Activated CD8-positive, alpha-beta memory T cell treated with anti-CD3 and anti-CD28 coated beads for 4 hours (primary cell): ENCODE data around the gene TBRG4.

Experiments used
- DNase-seq, 2 donors: peaks; one replicate each; pipeline ENCODE4 v3.0.0-alpha.2; 2020; ENCODE audit warnings: low read depth in 2 of 2

The TBRG4 gene

DNA sequence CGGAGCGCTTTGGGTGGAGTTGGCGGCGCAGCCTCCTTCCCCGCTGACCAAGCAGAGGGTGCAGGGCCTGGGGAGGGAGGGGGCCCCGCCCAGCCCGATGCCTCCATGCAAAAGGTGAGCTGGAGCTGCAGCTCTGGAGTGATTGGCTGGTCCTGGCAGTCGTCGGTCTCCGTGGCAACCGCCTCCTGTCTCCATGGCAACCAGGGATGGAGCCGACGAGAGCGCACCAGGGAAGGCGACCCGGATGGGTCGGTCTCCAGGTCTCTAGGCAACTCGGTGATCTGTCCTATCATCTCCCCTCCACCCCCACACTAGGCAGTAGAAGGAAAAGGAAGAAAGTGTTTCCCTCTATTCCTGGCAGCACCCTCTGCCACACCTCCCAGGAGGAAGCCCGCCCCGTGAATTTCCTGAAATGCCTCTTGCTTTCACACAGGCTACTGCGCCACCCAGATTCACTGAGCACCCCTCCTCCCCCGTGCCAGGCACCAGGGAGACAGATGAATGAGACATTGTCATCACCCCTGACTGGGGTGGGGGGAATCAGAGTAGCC, 22.1 kb downstream of the TBRG4 start:
- peak in 1 of 2 donors; percentile 42 for DNase-seq

DNA sequence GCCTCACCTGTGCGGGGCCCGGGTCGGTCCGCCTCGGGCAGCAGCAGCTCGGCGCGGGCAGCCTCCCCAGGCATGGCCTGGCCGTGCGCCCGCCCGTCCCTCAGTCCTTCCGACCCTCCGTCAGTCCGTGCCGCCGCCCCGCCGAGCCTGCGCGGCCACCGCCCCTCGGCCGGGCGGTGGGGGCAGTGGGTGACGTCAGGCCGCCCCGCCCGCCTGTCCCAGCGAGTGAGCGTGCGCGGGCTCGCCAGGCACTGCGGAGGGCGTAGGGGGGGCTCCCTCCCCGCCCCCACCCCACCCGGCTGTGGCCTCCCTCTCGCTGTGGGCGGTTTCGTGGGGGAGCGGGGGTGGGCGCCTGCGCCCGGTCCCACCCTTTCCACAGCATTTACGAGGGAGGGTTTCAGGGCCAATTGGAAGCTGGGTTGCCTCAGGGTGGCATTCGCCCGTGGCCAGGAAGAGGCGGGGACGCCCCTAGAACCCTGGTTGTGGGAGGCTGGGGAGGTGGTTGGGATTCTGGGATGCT, 22.6 kb downstream of the TBRG4 start, which contains the start of gene NACAD:
Gene NACAD (minus strand): TSS at position 149 of the 520 bp plus-strand sequence. CDS start 75 bp downstream, at position 74.
- no peak for DNase-seq

DNA sequence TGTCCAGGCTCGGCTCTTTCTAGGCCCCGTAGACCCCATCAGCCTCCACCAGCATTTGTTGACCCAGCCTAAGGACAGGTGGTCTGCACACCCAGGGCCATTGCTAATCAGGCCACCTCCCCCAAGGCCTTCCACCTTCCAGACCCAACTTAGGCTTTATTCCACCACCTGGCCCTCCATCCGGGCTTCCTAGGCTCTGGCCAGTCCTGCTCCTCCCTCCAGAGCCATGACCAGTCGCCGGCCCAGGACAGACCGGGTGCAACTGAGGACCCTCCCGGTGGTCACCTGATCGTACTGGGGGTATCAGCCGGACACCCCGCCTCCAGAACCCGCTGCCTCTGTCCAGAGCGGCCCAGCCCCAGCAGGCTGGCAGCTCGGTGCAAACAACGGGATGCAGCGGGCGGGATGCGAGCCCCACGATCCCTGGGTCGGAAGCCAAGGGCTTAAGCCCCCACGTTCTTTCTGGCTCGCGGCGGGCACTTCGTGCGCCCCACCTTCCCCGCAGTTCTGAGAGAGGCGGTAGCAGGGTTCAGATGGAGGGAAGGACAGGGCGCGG, 23.3 kb downstream of the TBRG4 start:
- no peak for DNase-seq

DNA sequence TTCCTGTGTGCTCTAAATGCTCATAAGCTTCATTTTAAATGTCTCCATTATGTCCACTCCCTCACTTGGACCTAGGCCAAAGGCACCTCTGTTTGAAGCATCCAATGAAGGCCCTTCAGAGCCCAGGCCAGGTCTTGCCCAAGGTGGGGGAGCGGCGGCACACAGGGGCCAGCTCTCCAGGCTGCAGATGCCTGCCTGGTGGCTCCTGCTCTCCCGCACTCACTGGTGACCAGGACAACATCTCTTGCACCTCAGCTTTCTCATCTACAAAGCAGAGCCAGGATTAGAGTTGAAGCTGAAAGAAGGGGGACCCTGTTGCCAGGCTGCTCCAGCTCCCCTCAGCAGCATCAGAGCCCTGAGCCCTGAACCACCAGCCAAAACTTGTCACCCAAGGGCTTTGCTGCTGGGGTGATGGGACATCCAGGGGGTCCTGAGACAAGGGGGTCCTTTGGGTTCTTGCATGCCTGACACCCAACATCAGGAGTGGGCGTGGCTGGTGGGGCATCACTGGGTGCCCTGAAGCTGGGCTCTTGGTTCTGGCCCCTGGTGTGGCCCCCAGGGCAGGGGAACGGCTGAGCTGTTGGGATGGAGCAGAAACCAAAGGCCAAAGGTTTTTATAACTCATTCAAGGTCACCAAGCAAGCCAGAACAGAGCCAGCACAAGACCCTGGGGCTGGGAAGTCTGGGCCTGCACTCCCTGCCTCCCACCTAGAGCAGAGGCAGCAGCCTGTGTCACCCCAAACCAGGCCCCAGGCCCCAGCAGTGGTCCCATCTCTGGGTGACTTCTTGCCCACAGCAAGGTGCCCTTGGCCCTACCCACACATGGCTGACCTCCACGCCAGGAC, 24.0 kb downstream of the TBRG4 start:
- DNase-seq, result no peak

DNA sequence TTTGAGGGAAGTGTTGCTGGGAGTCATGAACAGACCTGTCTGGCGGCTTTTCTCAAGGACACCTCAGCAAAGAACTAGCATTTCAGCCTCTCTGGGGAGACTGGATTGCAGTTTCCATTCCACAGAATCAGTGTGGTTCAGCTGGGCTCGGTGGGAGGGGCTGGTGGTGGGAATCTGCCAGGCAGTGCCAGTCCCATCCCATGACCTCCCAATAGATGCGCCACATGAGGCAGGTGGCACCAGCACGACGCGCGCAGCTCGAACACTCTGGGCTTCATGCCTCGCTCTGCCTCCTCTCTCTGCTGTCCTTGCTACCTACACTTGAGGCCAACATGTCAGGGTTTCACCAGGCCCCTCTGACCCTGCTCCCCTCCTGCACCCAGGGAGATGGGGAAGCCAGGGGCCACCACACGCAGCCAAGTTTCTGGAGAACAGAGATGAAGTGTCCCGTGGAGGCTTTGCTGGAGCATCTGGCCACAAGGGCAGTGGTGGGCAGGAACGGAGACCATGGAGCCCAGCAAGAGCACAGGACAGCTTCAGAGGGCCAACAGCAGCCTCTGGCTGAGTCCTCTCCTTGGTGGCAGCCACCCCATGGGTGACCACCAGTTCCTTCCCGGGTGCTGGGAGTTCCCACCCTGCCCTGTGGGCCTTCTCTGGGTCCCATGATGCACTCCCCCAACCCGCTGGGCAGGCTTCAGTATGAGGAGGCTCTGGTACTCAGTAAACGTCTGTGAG, 25.0 kb downstream of the TBRG4 start:
- no peak for DNase-seq

DNA sequence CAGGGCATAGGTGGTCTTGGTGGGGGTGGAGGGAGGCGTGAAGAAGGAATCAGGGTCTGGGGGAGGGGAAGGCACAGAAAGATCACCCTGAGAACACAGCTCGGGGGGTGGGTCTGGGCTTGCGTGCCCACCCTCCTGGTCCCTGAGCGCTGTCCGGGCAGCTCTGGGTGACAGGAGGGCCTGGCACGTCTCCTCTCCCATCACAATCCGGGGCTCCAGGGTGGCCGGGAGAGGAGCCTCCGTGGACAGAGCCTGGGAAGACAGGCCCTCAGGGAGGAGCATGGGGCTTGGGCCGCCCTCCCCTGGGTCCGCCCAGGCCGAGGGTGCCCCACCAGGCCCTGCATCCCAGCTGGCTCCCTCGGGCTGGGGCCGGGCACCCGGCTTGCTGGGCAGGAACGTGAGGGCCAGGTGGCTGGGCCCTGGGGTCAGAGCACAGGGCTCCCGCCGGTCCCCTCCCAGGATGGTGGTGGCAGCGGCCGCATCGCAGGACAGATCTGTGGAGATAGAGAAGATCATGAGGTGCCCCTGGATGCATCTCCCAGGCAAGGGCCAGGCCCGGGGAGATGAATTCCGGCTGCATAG, 25.8 kb downstream of the TBRG4 start:
- no peak for DNase-seq

DNA sequence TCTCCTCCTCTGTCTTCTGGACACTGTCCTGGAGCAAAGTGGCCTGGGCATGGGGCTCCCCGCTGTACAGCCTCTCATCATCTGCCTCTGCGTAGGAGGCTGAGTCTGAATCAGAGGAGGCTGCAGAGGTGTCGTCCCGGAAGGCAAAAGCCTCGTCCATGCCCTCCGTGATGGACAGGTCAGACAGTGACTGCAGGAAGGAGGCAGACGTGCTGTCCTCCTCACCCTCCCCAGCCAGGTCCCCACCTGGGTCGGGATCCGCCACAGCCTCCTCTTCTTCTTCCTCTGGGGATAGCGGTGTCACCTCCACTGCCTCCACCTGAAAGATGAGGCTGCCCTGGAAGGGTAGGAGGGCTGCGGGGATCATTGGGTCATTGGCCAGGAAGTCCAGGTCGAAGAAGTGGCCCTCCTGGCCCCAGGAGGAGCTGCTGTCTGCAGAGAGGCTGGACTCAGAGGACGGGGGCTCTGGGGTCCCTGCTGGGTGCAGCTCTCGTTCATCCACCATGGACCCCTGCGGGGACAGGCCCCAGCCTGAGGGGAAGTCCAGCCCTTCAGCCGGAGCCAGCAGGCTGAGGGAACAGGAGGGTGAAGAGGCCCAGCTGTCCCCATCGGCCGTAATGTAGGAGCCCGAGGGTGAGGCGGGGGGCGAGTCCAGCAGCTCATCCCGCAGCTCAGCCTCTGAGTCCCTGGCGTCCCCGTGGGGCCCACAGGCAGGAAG, 26.4 kb downstream of the TBRG4 start:
- DNase-seq, result no peak

DNA sequence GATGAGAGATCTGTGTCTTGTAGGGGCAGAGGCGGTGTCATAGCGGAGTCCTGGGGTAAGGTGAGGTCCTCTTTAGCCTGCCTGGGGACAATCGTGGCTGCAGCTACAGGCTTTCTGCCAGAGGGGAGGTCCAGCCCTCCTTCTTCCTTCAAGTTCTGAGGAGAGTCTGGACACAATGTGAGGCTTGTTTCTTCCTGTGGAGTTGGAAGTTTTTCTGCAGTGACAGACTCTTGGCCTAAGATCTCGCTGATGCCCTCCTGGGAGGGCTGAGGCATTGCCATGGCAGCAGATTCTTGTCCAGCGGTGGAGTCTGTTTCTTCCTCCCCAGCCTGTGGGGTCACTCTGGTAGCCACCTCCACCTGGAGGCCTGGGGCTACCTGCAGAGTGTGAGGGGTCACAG, 27.2 kb downstream of the TBRG4 start:
- DNase-seq, result no peak

DNA sequence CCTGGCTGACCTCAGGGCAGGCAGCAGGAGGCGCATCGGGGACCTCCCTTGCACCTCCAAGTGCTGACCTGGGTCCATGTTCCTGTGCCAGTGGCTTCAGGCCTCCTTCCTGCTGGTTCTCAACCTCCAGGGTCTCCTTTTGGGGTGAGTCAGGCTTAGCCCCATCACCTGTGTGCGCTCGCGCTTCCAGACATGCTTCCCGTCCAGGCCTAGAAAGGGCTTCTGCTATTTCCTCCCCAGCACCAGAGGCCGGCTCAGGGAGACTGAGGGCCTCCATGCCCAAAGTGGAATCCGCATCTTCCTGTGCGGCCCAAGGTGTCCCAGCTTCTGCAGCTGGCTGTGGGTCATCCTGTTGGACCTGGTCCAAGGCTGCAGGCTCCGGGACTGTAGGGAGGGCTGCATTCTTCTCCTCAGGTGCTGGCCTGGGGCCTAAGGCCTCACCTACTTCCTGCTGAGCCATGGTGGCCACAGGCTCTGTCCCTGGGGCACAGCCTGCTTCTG, 28.6 kb downstream of the TBRG4 start:
- DNase-seq, result no peak

DNA sequence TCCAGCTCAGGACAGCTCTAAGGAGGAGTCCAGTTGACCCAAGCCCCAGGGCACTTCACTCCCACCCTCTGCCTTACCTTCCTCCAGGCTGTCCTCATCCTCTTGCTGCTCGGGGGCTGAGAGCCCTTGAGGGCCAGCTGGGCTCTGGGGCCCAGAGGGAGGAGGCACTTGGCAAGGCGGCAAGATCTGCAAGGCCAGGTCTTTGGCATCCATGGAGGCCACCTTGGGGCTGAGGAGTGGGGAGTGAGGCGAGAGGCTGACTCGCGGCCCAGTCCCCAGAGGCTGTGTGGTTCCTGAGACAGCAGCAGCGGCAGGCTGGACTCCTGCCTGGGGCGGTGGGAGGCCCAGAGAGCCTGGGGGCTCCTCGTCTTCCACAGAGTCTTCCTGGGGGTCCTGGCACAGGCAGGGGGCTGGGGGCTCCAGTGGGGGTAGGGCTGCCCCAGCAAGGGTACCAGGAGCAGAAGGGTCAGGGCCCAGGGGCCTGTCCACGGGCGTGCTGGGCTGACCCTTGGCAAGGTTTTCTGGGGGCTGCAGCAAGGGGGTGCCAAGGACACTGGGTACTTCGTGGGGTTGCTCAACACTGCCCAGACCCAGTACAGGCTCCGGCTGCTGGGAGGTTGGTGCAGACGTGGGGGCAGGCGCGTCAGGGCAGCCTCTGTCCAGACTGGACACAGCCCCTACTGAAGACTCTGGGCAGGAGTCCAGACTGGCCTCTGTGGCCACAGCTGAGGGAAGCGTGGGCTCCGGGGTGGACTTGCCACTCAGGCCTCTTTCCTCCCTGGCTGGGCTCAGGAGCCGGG, 29.3 kb downstream of the TBRG4 start:
- DNase-seq, result no peak

DNA sequence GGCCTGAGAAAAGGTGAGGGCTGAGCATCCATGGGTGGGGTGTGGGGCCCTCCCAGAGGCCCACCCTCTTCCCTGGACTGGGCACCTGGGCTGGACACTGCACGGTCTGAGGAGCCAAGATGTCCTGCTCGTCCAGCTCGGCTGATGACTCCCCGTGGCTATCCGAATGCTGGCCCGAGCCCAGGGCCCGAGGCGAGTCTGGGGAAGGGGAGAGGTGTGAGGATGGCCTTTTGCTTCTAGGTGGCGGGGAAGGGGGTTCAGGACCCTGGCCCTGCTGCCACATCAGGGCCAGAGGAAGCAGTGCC, 29.9 kb downstream of the TBRG4 start:
- no peak for DNase-seq

DNA sequence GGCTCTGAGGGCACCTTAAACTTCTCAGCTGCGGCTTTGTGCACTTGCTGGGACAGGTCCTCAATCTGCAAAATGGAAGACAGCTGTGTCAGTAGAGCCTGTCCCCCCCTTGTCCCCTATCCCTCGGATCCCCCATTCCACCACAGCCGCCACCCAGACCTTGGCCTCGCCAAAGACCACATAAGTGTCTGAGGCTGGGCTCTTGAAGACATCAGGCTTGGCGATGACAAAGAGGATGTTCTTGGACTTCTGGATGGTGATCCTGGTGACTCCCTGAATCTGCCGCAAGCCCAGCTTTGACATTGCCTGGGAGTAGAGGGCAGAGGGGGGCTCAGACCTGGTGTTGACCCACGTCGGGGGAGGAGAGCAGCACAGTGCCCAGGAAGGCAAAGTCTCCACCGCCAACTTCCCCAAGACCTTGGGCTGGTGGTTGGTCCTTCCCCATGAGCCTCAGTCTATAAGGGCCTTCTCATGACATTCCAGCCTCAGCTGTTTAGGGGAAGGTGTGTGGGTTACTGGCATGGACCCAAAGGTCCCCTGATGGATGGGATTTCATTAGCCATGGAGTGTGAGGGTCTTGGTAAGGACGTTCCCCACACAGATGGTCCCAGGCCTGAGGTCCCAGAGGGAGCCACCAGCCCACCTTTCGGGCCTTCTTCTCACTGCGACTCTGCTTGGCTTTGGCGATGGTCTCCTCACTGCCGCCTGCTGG, 30.4 kb downstream of the TBRG4 start:
- DNase-seq, result no peak

DNA sequence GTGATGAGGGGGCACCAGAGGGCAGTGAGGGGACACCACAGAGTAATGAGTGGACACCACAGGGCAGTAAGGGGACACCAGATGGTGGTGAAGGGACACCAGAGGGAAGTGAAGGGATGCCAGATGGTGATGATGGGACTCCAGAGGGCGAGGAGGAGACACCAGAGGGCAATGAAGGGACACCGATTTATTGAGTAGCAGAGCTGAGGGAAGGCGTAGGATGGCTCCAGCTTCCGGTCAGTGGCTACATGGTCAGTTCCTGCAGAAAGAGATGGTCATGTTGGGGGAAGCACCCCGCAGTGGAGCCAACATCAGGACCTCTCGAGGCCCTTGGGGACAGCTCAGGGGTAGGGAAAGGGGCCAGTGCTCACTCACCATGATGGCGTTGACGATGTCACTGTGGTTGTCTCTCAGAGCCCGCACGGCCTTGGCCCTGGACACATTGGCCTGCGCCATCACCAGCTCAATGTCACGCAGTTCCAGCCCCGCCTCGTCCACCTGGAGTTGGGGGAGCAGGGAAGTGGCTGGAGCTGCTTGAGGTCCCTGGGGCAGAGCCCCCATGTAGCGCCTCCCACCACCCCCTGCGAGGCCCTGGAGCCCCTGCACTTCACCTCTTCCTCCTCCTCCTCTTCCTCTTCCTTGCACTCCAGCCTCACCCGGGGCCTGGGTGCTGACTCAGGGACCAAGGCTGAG, 31.1 kb downstream of the TBRG4 start:
- DNase-seq, result no peak

DNA sequence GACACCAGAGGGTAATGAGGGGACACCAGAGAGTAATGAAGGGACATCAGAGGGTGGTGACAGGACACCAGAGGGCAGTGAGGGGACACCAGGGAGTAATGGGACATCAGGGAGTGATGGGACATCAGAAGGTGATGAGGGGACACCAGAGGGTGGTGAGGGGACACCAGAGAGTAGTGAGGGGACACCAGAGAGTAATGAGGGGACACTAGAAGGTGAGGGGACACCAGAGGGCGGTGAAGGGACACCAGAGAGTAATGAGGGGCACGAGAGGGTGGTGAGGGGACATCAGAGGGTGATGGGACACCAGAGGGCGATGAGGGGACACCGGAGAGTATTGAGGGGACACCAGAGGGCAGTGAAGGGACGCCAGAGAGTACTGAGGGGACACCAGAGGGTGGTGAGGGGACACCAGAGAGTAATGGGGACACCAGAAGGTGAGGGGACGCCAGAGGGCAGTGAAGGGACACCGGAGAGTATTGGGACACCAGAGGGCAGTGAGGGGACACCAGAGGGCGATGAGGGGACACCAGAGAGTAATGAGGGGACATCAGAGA, 33.3 kb downstream of the TBRG4 start:
- no peak for DNase-seq

DNA sequence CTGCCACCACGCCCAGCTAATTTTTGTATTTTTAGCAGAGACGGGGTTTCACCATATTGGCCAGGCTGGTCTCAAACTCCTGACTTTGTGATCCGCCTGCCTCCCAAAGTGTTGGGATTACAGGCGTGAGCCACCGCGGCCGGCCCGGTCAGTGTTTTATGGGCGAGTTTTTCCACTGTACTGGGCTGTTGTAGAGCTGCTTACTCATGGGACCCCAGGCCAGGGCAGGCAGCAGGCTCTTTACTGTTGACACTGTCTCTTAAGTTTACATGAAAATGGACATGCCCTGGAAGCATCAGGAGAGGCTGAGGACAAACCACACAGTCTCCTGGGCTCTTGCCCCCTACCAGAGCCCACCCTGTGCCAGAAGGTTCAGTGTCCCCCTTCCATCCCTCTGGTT, 33.9 kb downstream of the TBRG4 start:
- DNase-seq, result no peak

DNA sequence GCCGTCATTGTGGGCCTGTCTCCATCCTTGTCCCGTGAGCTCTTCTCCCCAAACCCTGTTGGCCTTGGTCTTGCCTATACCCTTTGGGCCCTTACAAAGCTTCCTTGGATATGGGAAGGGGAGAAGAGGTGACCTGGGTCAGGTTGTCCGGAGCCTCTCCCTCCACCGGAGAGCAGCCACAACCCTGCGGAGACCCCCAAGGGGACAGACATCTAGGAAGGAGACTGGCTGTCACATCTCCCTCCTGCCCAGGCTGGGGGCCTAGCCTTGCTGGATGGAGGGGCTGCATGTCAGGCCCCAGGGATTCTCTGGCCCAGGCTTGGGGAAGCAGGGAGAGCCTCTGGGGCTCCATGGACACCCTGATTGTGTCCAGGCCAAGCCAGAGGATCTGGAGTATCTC, 34.6 kb downstream of the TBRG4 start:
- no peak for DNase-seq

DNA sequence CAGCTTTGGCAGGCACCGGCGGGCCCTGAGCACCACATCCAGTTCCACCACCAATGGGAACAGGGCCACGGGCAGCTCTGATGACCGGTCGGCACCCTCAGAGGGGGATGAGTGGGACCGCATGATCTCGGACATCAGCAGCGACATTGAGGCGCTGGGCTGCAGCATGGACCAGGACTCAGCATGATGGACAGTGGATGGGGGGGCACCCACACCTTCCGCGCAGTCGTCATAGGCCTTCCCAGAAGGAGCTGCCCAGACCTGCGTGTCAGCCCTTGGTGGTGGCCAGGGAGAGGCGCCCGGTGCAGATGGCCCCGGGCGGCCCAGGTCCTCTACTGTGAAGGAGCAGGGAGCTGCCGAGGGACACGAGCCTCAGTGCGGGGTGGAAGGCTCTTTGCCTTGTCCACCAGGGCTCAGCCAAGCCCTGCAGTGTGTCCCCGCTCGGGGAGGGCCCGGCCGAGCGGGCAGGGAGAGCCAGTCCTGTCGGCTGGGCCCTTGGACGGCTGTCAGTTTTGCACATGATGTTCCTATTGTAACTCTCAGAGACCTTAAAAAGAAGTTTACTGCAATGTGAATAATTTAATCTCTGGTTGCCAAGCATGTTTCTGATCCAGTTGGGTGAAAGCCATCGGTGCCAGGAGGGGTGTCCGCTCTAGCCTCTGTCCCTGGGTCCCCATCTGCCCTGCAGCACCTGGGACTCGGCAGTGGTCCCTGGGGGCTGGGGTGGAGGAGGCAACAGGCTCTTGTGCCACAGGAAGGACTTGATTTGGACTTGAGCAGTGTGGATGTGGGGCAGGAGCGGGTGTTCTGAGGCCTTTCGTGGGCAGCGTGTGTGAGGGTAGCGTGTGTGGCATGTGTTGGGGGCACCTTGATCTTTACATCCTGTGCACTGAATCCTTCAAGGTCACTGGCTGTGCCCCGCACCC, 35.4 kb downstream of the TBRG4 start:
- DNase-seq, result no peak

DNA sequence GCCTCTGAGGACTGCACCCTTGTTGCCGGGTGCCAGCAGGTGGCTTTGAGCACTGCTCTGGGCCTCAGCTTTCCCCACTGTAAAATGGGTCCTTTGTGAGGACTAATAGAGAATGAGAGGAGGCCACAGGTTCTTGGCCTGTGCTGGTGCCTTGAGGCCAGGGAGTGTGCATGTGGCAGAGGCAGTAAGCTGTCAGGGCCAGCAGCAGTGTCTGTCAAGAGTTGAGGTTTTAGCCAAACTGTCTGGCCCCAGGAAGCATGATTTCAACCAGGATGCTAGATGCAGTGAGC, 36.2 kb downstream of the TBRG4 start:
- no peak for DNase-seq
